C4-2B (cell line): ENCODE results near the gene FLT1.

Experiments
- CTCF ChIP-seq: fragments of 450-650 bp; conservative IDR thresholded peaks from 2 replicates; pipeline ENCODE4 v1.5.1; 2017; ENCODE audit warnings: mild to moderate bottlenecking
- ZFX ChIP-seq: fragments of 450-650 bp; IDR thresholded peaks from 2 replicates; pipeline ENCODE4 v1.6.1; 2017

- TF ChIP-seq CTCF (peak; percentile 27), ZFX (no peak)
Observed at GRCh38 chr13:28483313-28483931, 11.5 kb downstream of the FLT1 start.
